ENCODE measurements around the gene MRS2.

MRS2 gene, protein sequence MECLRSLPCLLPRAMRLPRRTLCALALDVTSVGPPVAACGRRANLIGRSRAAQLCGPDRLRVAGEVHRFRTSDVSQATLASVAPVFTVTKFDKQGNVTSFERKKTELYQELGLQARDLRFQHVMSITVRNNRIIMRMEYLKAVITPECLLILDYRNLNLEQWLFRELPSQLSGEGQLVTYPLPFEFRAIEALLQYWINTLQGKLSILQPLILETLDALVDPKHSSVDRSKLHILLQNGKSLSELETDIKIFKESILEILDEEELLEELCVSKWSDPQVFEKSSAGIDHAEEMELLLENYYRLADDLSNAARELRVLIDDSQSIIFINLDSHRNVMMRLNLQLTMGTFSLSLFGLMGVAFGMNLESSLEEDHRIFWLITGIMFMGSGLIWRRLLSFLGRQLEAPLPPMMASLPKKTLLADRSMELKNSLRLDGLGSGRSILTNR

DNA sequence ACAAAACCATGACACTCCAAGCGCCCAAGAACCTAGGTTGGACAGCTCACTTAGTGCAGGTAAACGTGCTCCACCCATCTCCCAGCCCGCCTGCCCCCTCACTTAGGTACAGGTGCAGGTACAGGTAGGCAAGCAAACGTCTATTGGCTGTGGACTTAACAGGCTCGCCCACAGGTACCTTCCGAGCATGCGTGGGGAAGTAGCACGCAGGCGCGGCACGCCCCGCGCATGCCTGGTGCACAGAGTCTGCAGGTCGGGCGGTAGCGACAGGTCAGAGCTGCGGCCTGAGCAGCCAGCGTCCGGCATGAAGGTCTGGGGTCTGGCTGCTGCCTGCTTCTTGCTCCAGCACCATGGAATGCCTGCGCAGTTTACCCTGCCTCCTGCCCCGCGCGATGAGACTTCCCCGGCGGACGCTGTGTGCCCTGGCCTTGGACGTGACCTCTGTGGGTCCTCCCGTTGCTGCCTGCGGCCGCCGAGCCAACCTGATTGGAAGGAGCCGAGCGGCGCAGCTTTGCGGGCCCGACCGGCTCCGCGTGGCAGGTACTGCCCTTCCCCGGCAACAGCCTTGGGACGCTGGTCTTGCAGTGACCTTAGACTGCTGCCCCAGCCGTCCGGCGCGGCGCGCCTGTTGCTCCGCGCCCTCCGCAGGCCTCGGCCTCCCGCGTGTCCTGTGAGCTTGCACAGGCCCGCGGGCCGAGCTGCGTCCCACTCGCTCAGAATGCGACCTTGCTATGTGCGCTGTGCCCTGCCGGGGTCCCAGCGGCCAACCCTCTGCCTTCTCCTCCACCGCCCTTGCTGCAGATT, at the start of gene MRS2:
TSS of gene MRS2 (plus strand) at position 240 of the 804 bp plus-strand sequence. CDS start at position 351, 111 bp downstream.
- Histone ChIP-seq H3K27ac (ENCODE audit: low read depth, low read length) (no peak within 1 kb of the TSS), H3K9me3 (ENCODE audit: insufficient read depth, low read length) (no peaks in the 10 kb centered on the region), H3K9me2 (replicated peaks; ENCODE audit: insufficient read depth, low read length) (no peaks in the 10 kb centered on the region), H2AFZ (ENCODE audit: low read depth, low read length, severe bottlenecking) (peak within 1 kb of the TSS; percentile 52), H3K9ac (ENCODE audit: low read length) (peak within 1 kb of the TSS; percentile 70), H3K4me2 (ENCODE audit: low read depth, low read length, poor library complexity, severe bottlenecking) (peak within 1 kb of the TSS; percentile 86), H3K4me3 (ENCODE audit: insufficient read depth, low read length, poor library complexity, severe bottlenecking) (peak within 1 kb of the TSS; percentile 71), H3F3A (ENCODE audit: insufficient read depth) (peaks cover 6% of the 10 kb centered on the region), H3K79me2 (ENCODE audit: insufficient read depth, low read length) (peaks cover 38% of the 10 kb centered on the region), H3K27me3 (ENCODE audit: low read length) (no peaks in the 10 kb centered on the region), H3K36me3 (ENCODE audit: low read length) (peaks cover 6% of the 10 kb centered on the region; the same call in 1 of the 2 replicates), H4K20me1 (ENCODE audit: low read depth, low read length) (no peaks in the 10 kb centered on the region)
- TF ChIP-seq EZH2phosphoT487 (conservative IDR thresholded peaks at IDR 0.05; ENCODE audit: low read length) = no peak

DNA sequence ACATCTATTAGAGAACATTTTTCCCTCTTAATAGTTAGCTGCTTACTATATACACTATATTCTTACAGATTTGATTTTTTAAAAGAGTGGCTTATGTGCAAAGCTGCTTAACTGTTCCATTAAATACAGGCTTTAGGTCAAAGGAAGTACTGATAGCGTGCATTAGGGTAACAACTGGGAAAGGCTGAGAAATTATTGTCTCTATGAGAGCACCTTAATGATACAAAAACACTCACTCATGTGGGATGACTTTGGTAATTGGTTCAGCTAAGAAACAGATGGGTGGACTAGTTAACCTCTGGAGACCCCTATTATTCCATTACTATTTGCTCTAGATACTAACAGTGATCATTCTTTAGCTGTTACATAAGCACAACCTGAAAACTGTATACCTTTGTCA, 48.9 kb upstream of the MRS2 start:
- H3K36me3 ChIP-seq (ENCODE audit: low read length) = no peaks in the 10 kb centered on the region
- H3F3A ChIP-seq (ENCODE audit: insufficient read depth) = no peaks in the 10 kb centered on the region
- 0 out of 2 replicates have a peak, but pooled peaks cover 3% of the 10 kb centered on the region for H4K20me1 ChIP-seq (ENCODE audit: low read depth, low read length)
- no peak overlapping the region for H3K4me2 ChIP-seq (ENCODE audit: low read depth, low read length, poor library complexity, severe bottlenecking)
- H3K4me3 ChIP-seq (ENCODE audit: insufficient read depth, low read length, poor library complexity, severe bottlenecking) = no peak overlapping the region
- no peaks in the 10 kb centered on the region for H3K9me3 ChIP-seq (ENCODE audit: insufficient read depth, low read length)
- no peak overlapping the region for H3K27ac ChIP-seq (ENCODE audit: low read depth, low read length)
- no peaks in the 10 kb centered on the region for H3K27me3 ChIP-seq (ENCODE audit: low read length)
- no peaks in the 10 kb centered on the region for H3K9me2 ChIP-seq (replicated peaks; ENCODE audit: insufficient read depth, low read length)
- no peak for TF ChIP-seq EZH2phosphoT487 (conservative IDR thresholded peaks at IDR 0.05; ENCODE audit: low read length)
- TF ChIP-seq, protein P1, sequence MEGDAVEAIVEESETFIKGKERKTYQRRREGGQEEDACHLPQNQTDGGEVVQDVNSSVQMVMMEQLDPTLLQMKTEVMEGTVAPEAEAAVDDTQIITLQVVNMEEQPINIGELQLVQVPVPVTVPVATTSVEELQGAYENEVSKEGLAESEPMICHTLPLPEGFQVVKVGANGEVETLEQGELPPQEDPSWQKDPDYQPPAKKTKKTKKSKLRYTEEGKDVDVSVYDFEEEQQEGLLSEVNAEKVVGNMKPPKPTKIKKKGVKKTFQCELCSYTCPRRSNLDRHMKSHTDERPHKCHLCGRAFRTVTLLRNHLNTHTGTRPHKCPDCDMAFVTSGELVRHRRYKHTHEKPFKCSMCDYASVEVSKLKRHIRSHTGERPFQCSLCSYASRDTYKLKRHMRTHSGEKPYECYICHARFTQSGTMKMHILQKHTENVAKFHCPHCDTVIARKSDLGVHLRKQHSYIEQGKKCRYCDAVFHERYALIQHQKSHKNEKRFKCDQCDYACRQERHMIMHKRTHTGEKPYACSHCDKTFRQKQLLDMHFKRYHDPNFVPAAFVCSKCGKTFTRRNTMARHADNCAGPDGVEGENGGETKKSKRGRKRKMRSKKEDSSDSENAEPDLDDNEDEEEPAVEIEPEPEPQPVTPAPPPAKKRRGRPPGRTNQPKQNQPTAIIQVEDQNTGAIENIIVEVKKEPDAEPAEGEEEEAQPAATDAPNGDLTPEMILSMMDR (IDR thresholded peaks at IDR 0.05; ENCODE audit: insufficient read depth, low read length, poor library complexity, severe bottlenecking) = no peak
- H3K9ac ChIP-seq (ENCODE audit: low read length) = no peak overlapping the region
- no peak overlapping the region for H2AFZ ChIP-seq (ENCODE audit: low read depth, low read length, severe bottlenecking)
- no peaks in the 10 kb centered on the region for H3K79me2 ChIP-seq (ENCODE audit: insufficient read depth, low read length)

DNA sequence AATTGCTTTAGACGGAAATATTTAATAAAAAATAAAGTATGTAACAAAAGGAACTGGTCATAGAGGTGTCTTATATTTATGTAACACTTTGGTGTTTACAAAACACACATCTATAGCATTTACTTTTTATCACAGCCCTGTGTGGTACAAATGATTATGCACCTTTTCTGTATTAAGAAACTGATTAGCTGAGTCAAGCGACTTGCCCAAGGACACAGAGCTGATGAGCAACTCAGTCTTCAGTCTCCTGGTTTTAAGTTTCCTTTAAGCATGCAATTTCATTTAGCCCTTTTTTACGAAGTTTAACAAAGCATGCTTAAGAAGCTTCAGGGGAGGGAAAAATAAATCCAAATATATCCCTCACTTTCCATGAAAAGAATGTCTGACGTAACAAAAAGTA, 47.3 kb upstream of the MRS2 start:
- 0 out of 2 replicates have a peak, but pooled peaks cover 3% of the 10 kb centered on the region for H4K20me1 ChIP-seq (ENCODE audit: low read depth, low read length)
- H3K36me3 ChIP-seq (ENCODE audit: low read length) = no peaks in the 10 kb centered on the region
- H3K4me3 ChIP-seq (ENCODE audit: insufficient read depth, low read length, poor library complexity, severe bottlenecking) = no peak overlapping the region
- no peaks in the 10 kb centered on the region for H3K79me2 ChIP-seq (ENCODE audit: insufficient read depth, low read length)
- peaks cover 4% of the 10 kb centered on the region; the same call in 1 of the 2 replicates for H3F3A ChIP-seq (ENCODE audit: insufficient read depth)
- H3K27me3 ChIP-seq (ENCODE audit: low read length) = no peaks in the 10 kb centered on the region
- H3K9ac ChIP-seq (ENCODE audit: low read length) = no peak overlapping the region
- no peak for TF ChIP-seq EZH2phosphoT487 (conservative IDR thresholded peaks at IDR 0.05; ENCODE audit: low read length)
- TF ChIP-seq, protein P1 (IDR thresholded peaks at IDR 0.05; ENCODE audit: insufficient read depth, low read length, poor library complexity, severe bottlenecking) = no peak
- no peak overlapping the region for H3K4me2 ChIP-seq (ENCODE audit: low read depth, low read length, poor library complexity, severe bottlenecking)
- no peaks in the 10 kb centered on the region for H3K9me2 ChIP-seq (replicated peaks; ENCODE audit: insufficient read depth, low read length)
- H2AFZ ChIP-seq (ENCODE audit: low read depth, low read length, severe bottlenecking) = no peak overlapping the region
- no peak overlapping the region for H3K27ac ChIP-seq (ENCODE audit: low read depth, low read length)
- no peaks in the 10 kb centered on the region for H3K9me3 ChIP-seq (ENCODE audit: insufficient read depth, low read length)

Data from SU-DHL-6 (cell line).